GM23338 (cell line): Measurements from ENCODE around the gene HPDL. TPM values are rescaled to one million over a fixed set of nuclear protein-coding genes. Genes with fewer than 3 reads are reported as not detected.
A peak's percentile ranks its signal among the peaks of the same experiment; 100 is the strongest.

ENCODE experiments used
- ATAC-seq: fragments of 200-7000 bp; cut with Tn5 transposase; 3 replicates; pipeline ENCODE4 v1.9.1; 2020
- DNase-seq: peaks from one replicate; pipeline ENCODE4 v3.0.0-alpha.2; 2015; ENCODE audit warnings: low spot score
- H2AFZ ChIP-seq: fragments of 200-600 bp; sonication (generic); 2 replicates; pipeline ENCODE4 v1.8.0; 2016; ENCODE audit warnings: antibody characterized with exemption, mild to moderate bottlenecking, moderate library complexity
- H3F3A ChIP-seq: fragments of 200-600 bp; sonication (generic); replicated peaks from 2 replicates; pipeline ENCODE4 v1.8.0; 2017; ENCODE audit warnings: antibody characterized with exemption, mixed run types, low read depth
- H3K27ac ChIP-seq: fragments of 200-600 bp; sonication (generic); 2 replicates; pipeline ENCODE4 v1.6.1; 2016; ENCODE audit warnings: low read depth
- H3K27me3 ChIP-seq: fragments of 200-600 bp; sonication (generic); 2 replicates; pipeline ENCODE4 v1.8.0; 2016; ENCODE audit warnings: mild to moderate bottlenecking, mixed run types, moderate library complexity; ENCODE audit not compliant: insufficient read depth
- H3K36me3 ChIP-seq: fragments of 200-600 bp; sonication (generic); 2 replicates; pipeline ENCODE4 v1.8.0; 2016; ENCODE audit warnings: mild to moderate bottlenecking; ENCODE audit not compliant: insufficient read depth
- H3K4me1 ChIP-seq: fragments of 200-600 bp; sonication (generic); 2 replicates; pipeline ENCODE4 v1.8.0; 2016; ENCODE audit warnings: mild to moderate bottlenecking, moderate library complexity; ENCODE audit not compliant: insufficient read depth
- H3K4me2 ChIP-seq: fragments of 200-600 bp; sonication (generic); 2 replicates; pipeline ENCODE4 v1.7.1; 2017; ENCODE audit warnings: mixed run types
- H3K4me3 ChIP-seq: fragments of 200-600 bp; sonication (generic); 2 replicates; pipeline ENCODE4 v1.6.1; 2016; ENCODE audit warnings: mixed run types
- H3K79me2 ChIP-seq: fragments of 200-600 bp; sonication (generic); replicated peaks from 2 replicates; pipeline ENCODE4 v1.8.0; 2017; ENCODE audit warnings: mild to moderate bottlenecking; ENCODE audit not compliant: insufficient read depth
- H3K9me2 ChIP-seq: fragments of 200-600 bp; sonication (generic); 2 replicates; pipeline ENCODE4 v1.8.0; 2017; ENCODE audit not compliant: insufficient read depth
- H4K20me1 ChIP-seq: fragments of 200-600 bp; sonication (generic); replicated peaks from 2 replicates; pipeline ENCODE4 v1.8.0; 2017; ENCODE audit warnings: mild to moderate bottlenecking; ENCODE audit not compliant: insufficient read depth
- H3K27ac Mint-ChIP-seq: 2 replicates; pipeline ENCODE4 v1.8.0; 2020; ENCODE audit warnings: inconsistent platforms, mild to moderate bottlenecking, moderate library complexity, mixed read lengths
- H3K27me3 Mint-ChIP-seq: 3 replicates; pipeline ENCODE4 v1.8.0; 2022; ENCODE audit warnings: low read depth, mild to moderate bottlenecking, moderate library complexity, mixed read lengths, inconsistent platforms; ENCODE audit not compliant: insufficient read depth, poor library complexity
- H3K36me3 Mint-ChIP-seq: 3 replicates; pipeline ENCODE4 v1.8.0; 2021; ENCODE audit warnings: low read depth, mild to moderate bottlenecking, inconsistent platforms, moderate library complexity, mixed read lengths
- H3K4me1 Mint-ChIP-seq: 3 replicates; pipeline ENCODE4 v1.8.0; 2020; ENCODE audit warnings: mild to moderate bottlenecking, inconsistent platforms, mixed read lengths
- H3K4me3 Mint-ChIP-seq: 3 replicates; pipeline ENCODE4 v1.8.0; 2021; ENCODE audit warnings: moderate library complexity, mild to moderate bottlenecking, inconsistent platforms, mixed read lengths
- H3K9me3 Mint-ChIP-seq: 3 replicates; pipeline ENCODE4 v1.8.0; 2020; ENCODE audit warnings: moderate library complexity, mild to moderate bottlenecking, inconsistent platforms, mixed read lengths
- EZH2phosphoT487 ChIP-seq: fragments of 200-600 bp; sonication (generic); IDR thresholded peaks from one replicate; pipeline ENCODE4 v1.8.1; 2018; ENCODE audit warnings: antibody characterized with exemption; ENCODE audit not compliant: unreplicated experiment
- JUNB ChIP-seq: IDR thresholded peaks from one replicate; pipeline ENCODE4 v1.6.1; 2016; ENCODE audit warnings: antibody characterized with exemption; ENCODE audit not compliant: unreplicated experiment
- NANOG ChIP-seq: IDR thresholded peaks from 2 replicates; pipeline ENCODE4 v1.6.1; 2016; ENCODE audit warnings: antibody characterized with exemption, borderline replicate concordance
- STAT1 ChIP-seq: IDR thresholded peaks from one replicate; pipeline ENCODE4 v1.6.1; 2016; ENCODE audit warnings: antibody characterized with exemption; ENCODE audit not compliant: unreplicated experiment
- ZNF331 ChIP-seq: fragments of 250-450 bp; sonication (Bioruptor Pico); IDR thresholded peaks from 2 replicates; pipeline ENCODE4 v1.5.0; 2020; ENCODE audit warnings: low read depth, mild to moderate bottlenecking, moderate library complexity
- polyA plus RNA-seq: library from polyadenylated mRNA; unstranded; fragments of >200 nt; fragmentation: Nextera tagmentation; extraction: Ambion mirVana; gene quantifications from 2 replicates; pipeline ENCODE4 v1.2.1, GENCODE V29; 2016
- total RNA-seq: library from RNA; depleted of rRNA; stranded (reverse); fragments of >200 nt; shearing (Covaris generic); gene quantifications from 2 replicates; pipeline ENCODE4 v1.2.3, GENCODE V29; 2014
- TF ChIP-seq, protein P1 (sequence below): IDR thresholded peaks from one replicate; pipeline ENCODE4 v1.6.1; 2018; ENCODE audit warnings: antibody characterized with exemption; ENCODE audit not compliant: unreplicated experiment
- TF ChIP-seq, protein P2 (sequence below): IDR thresholded peaks from 2 replicates; pipeline ENCODE4 v1.6.1; 2016; ENCODE audit warnings: antibody characterized with exemption
- TF ChIP-seq, protein P3 (sequence below), 2 experiments: fragments of 200-600 bp in 1 of 2; sonication (generic) in 1 of 2; conservative IDR thresholded peaks; 2 replicates each; pipeline versions ENCODE4 v1.5.1 to v1.6.1; 2016 to 2017; ENCODE audit warnings: antibody characterized with exemption in 2 of 2, low read depth in 2 of 2, mild to moderate bottlenecking in 2 of 2, moderate library complexity in 1 of 2

HPDL gene
- total and polyA plus RNA-seq, 2 experiments from 2014 or later = 36.5 to 82.1 TPM

DNA sequence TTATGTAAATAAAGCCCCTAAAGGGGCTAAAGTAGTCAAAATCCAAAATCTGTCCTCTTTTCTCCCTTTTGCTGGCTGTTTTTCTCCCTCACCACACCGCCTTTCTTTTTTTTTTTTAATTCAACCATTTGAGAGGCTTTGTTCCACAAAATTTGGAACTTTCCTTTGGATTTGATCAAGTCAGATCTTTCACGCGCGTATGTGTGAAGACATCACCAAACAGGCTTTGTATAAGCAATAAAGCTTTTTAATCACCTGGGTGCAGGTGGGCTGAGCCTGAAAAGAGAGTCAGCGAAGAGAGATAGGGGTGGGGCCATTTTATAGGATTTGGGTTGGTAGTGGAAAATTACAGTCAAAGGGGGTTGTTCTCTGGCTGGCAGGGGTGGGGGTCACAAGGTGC lies 5.3 kb upstream of the HPDL start (continued):
- no peak for TF ChIP-seq NANOG
- TF ChIP-seq, protein P1, sequence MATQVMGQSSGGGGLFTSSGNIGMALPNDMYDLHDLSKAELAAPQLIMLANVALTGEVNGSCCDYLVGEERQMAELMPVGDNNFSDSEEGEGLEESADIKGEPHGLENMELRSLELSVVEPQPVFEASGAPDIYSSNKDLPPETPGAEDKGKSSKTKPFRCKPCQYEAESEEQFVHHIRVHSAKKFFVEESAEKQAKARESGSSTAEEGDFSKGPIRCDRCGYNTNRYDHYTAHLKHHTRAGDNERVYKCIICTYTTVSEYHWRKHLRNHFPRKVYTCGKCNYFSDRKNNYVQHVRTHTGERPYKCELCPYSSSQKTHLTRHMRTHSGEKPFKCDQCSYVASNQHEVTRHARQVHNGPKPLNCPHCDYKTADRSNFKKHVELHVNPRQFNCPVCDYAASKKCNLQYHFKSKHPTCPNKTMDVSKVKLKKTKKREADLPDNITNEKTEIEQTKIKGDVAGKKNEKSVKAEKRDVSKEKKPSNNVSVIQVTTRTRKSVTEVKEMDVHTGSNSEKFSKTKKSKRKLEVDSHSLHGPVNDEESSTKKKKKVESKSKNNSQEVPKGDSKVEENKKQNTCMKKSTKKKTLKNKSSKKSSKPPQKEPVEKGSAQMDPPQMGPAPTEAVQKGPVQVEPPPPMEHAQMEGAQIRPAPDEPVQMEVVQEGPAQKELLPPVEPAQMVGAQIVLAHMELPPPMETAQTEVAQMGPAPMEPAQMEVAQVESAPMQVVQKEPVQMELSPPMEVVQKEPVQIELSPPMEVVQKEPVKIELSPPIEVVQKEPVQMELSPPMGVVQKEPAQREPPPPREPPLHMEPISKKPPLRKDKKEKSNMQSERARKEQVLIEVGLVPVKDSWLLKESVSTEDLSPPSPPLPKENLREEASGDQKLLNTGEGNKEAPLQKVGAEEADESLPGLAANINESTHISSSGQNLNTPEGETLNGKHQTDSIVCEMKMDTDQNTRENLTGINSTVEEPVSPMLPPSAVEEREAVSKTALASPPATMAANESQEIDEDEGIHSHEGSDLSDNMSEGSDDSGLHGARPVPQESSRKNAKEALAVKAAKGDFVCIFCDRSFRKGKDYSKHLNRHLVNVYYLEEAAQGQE = no peak
- TF ChIP-seq, protein P2, sequence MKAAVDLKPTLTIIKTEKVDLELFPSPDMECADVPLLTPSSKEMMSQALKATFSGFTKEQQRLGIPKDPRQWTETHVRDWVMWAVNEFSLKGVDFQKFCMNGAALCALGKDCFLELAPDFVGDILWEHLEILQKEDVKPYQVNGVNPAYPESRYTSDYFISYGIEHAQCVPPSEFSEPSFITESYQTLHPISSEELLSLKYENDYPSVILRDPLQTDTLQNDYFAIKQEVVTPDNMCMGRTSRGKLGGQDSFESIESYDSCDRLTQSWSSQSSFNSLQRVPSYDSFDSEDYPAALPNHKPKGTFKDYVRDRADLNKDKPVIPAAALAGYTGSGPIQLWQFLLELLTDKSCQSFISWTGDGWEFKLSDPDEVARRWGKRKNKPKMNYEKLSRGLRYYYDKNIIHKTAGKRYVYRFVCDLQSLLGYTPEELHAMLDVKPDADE = no peak
- no peak for TF ChIP-seq JUNB
- TF ChIP-seq STAT1 = no peak
- TF ChIP-seq ZNF331 (CRISPR knock-in tag) = no peak

DNA sequence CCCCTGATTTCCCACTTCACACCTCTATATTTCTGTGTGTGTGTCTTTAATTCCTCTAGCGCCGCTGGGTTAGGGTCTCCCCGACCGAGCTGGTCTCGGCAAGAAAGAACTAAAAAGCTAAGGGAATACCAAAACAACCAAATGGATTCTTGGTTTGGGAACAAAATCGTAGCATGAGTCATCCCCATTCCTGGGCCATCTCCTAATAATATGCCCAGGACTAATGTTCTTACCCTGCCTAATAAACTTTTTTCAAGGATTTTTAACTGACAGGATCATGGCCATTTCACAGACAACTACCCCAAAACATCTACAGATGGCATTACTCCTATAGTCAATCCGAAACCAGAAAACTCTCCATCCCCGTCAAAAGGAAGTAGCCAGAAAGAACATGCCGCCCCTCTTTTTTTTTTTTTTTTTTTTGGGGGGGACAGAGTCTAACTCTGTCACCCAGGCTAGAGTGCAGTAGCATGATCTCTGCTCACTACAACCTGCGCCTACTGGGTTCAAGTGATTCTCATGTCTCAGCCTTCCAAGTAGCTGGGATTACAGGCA lies 4.1 kb upstream of the HPDL start:
- Histone ChIP-seq H2AFZ (no peak overlapping the region), H3K9me2 (no peaks in the 10 kb centered on the region), H3K27me3 (no peaks in the 10 kb centered on the region), H3K27ac (peak overlapping the region; percentile 93), H3K4me2 (peak overlapping the region; percentile 67), H3K4me1 (peaks cover 34% of the 10 kb centered on the region), H4K20me1 (no peaks in the 10 kb centered on the region), H3F3A (peaks cover 4% of the 10 kb centered on the region), H3K4me3 (no peak overlapping the region), H3K36me3 (no peaks in the 10 kb centered on the region), H3K79me2 (peaks cover 4% of the 10 kb centered on the region)
- H3K36me3 Mint-ChIP-seq = peaks cover 6% of the 10 kb centered on the region; the same call in 2 of the 3 replicates
- no peak for DNase-seq
- peak overlapping the region; percentile 85 for H3K27ac Mint-ChIP-seq
- no peak for ATAC-seq
- H3K4me1 Mint-ChIP-seq = peaks cover 31% of the 10 kb centered on the region
- H3K27me3 Mint-ChIP-seq = peaks cover 20% of the 10 kb centered on the region
- H3K4me3 Mint-ChIP-seq = peak overlapping the region; percentile 22; the same call in 2 of the 3 replicates
- no peak for TF ChIP-seq NANOG
- TF ChIP-seq, protein P3, sequence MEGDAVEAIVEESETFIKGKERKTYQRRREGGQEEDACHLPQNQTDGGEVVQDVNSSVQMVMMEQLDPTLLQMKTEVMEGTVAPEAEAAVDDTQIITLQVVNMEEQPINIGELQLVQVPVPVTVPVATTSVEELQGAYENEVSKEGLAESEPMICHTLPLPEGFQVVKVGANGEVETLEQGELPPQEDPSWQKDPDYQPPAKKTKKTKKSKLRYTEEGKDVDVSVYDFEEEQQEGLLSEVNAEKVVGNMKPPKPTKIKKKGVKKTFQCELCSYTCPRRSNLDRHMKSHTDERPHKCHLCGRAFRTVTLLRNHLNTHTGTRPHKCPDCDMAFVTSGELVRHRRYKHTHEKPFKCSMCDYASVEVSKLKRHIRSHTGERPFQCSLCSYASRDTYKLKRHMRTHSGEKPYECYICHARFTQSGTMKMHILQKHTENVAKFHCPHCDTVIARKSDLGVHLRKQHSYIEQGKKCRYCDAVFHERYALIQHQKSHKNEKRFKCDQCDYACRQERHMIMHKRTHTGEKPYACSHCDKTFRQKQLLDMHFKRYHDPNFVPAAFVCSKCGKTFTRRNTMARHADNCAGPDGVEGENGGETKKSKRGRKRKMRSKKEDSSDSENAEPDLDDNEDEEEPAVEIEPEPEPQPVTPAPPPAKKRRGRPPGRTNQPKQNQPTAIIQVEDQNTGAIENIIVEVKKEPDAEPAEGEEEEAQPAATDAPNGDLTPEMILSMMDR (conservative IDR thresholded peaks at IDR 0.05; ENCODE audit: low read depth in 2 of 2) = peak; percentile 13 to 29; a peak in 2 of 4 replicates
- no peak for TF ChIP-seq EZH2phosphoT487
- peaks cover 5% of the 10 kb centered on the region; the same call in 2 of the 3 replicates for H3K9me3 Mint-ChIP-seq
